Suprapubic skin (tissue), 3 donors: Measurements from ENCODE around the gene EVL.

ENCODE experiments used
- CTCF ChIP-seq, 2 donors: fragments of 200-600 bp in 1 of 2; fragments of 450-650 bp in 1 of 2; sonication (generic) in 1 of 2; IDR thresholded peaks; one replicate each; pipeline ENCODE4 v1.5.1; 2016 to 2019; ENCODE audit warnings: antibody characterized with exemption in 2 of 2, mild to moderate bottlenecking in 1 of 2, moderate library complexity in 1 of 2
- POLR2AphosphoS5 ChIP-seq, 3 donors: sonication (generic); formaldehyde crosslinking; IDR thresholded peaks; one replicate each; pipeline ENCODE4 v1.6.1; 2017; ENCODE audit warnings: antibody characterized with exemption in 3 of 3

GRCh38 chr14:100153560-100153959 lies 88.3 kb downstream of the EVL start:
- no peak for TF ChIP-seq POLR2AphosphoS5 (IDR thresholded peaks at IDR 0.05)
- TF ChIP-seq CTCF (IDR thresholded peaks at IDR 0.05): no peak
